NCI-H82 treated with DMSO at 0.1 percent for 48 hours (cell line): ENCODE results near the gene CELF5.
"Not testable (repeated sequence)": the region's sequence is repeated elsewhere in the genome, so short reads cannot be mapped to it uniquely, and the experiment has no call there.

Experiments used
- DNase-seq: peaks from one replicate; lab custom pipeline; 2025; ENCODE audit not compliant: unreplicated experiment; lab: John Stamatoyannopoulos, UW

Gene CELF5

DNA sequence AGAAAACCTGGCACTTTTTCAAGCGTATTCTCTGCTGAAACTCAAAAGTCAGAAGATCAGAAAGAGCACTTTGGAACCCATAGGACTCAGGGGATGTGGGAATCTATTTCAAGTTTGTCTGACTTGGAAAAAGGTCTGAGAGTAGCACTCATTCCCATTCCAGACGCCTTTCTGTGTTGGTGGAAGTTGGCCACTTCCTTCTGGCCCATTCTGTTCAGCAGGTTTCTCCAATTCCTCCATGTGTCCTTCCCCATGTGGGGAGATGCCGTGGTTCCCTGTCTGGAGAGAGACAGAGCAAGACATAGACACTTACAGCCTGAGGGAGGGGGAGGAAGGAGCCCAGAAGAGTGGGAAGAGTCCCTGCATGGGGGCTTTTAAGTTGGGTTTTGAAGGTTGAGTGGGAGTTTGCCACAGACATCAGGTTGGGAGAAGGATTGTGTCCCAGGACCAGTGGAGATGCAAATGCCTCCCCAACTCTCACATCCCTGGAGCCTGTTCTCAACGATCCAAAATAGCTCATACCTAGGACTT, 48.0 kb downstream of the CELF5 start:
- DNase-seq = no peak

DNA sequence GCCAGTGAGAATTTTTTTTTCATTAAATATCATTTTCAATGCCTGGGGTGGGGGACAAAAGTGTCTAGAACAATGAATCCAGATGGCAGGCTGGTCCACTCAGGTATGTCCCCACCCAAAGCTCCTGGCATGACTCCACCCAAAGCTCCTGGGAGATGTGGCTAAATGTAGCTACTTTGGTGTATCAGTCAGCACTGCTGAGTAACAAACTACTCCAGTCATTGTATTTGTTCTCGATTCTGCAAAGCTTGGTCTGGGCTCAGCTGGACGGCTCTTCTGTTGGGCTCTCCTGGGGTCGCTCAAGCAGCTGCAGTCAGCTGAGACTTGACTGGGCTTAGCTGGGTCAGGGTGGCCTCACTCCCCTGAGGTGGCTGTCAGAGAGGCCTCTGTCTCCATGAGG, 48.5 kb downstream of the CELF5 start:
- DNase-seq = no peak

DNA sequence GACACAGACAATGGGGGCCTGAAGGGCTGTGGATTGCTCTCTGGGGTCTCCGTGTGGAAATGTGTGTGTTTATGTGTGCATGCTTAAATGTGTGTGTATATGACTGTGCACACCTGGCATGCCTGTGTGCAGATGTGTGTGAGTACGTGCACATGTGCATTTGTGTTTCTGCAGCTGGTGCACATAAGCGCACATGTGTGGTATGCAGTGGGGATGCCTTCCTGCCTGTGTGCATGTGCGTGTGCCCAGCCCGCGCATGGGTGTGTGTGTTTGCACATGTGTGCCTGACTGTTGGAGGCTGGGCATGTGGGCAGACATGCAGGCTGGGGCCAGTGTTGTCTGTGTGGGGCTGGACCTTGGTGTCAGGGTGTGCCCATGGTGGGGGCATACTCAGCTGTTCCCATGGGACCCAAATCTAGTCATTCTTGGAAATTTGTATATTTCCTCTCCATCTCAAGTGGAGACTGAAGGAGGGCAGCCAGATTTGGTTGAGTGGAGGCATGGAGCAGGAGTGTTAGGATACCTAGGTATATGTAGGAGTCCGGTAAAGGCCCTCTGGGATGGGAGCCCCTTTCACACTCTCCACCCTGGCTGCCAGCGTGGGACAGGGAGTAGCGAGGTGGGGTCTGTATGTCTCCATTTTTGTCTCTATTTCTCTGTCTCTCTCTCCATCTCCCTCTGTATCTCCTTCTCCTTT, 49.9 kb downstream of the CELF5 start:
- DNase-seq = no peak

DNA sequence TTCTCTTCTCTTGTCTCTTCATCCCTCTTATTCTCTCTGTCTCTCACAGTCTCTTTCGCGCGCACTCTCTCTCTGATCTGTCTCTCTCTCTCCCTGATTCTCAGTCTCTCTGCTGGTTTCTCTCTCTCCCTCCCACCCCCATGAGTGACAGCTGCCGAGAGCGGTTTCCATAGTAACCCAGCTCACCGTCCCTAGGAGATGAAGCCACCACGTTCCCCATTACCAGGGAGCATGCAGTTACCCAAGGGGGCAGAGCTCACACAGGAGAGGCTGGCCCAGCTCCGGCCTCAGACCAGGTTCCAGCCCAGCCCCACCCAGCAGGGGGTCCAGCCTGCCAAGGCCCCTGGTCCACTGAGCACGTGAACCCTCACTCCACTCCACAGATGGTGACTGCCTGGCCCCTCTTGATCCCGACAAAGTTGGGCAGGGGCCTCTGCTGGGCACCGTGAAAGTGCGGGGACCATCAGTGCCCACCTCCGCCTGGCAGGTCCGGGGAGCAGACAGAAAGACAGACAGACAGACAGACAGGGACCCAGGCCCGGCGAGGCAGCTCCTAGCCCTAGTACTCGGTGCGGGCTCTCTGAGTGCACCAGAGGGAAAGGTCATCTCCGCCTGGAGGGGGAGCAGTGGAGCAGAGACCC, 50.6 kb downstream of the CELF5 start:
- DNase-seq = no peak

DNA sequence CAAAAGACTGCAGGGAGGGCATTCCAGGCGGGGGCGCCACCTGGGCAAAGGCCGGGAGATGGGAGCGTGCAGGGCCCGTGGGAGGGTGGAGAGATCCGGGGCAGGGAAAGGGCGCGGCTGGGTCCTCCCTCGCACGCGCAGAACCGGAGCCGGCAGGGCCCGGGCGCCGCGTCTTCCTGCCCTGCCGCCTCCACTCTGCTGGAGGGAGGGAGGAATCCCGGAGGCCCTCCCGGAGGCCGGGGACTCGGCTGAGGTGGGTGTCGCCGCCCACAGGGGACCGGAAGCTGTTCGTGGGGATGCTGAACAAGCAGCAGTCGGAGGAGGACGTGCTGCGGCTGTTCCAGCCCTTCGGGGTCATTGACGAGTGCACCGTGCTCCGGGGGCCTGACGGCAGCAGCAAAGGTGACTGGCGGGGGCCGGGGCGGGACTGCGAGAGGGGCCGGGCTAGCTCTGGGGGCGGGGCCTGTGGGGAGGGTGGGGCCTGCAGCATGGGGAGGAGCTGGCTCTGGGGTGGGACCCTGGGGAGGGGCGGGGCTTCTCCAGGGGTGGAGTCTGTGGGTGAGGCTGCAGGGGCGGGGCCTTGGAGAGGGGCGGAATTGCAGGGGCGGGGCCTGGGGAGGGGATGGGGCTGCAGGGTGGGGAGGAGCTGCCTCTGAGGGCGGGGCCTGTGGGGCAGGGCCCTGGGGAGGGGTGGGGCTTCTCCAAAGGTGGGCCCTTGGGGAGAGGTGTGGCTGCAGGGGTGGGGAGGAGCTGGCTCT, 51.3 kb downstream of the CELF5 start:
- peak; percentile 42 for DNase-seq

DNA sequence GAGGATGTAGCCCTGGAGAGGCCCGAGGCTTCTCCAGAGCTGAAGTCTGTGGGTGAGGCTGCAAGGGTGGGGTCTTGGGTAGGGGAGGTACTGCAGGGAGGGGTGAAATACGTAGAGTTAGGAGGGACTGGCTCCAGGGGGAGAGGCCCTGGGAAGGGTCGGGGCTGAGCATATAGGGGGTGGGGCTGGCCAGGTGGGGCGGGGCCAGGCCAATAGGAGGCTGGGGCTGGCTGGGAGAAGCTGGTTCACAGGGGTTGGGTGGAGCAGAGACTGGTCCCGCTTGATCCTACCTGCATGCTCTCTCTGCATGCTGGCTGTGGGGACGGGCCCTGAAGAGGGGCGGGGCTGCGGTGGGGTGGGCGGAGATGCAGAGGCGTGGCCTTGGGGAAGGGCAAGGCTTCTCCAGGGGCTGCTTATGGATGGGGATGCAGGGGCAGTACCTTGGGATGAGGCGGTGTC, 51.9 kb downstream of the CELF5 start:
- no peak for DNase-seq

DNA sequence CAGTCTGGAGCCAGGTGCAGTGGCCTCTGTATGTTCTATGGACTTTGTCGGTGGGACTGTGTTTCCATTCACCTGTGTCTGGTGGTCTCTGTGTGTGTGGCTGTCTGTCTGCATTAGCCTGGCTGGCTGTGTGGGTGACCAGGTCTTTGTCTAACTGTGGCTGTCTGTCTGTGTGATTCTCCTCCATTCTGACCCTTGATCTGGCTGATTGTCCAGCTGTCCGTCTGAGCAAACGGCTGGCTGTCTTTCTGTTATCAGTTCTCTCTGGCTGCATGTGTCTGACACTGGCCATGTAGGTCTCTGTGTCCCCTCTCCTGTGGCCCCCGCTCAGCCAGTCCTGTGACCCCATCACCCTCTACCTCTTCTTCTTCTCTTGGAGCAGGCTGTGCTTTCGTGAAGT, 53.2 kb downstream of the CELF5 start:
- DNase-seq = no peak

DNA sequence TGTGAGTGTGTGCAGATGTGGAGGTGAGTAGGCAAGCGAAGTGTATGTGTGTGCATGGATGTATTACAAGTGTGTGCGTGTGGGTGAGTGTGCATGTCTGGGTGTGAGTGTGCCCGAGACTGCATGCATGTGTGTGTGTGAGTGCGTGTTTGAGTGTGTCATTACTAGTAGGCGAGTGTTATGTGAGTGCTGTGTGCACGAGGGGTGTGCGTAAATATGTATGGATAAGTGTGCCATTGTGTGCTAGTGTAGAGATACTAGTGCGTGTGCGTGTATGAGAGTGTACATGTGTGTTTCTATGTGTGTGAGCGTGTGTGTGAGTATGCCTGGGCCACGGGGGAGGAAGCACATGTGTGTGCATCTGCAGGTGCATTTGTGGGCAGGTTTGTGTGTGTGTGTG, 53.8 kb downstream of the CELF5 start:
- DNase-seq = no peak

DNA sequence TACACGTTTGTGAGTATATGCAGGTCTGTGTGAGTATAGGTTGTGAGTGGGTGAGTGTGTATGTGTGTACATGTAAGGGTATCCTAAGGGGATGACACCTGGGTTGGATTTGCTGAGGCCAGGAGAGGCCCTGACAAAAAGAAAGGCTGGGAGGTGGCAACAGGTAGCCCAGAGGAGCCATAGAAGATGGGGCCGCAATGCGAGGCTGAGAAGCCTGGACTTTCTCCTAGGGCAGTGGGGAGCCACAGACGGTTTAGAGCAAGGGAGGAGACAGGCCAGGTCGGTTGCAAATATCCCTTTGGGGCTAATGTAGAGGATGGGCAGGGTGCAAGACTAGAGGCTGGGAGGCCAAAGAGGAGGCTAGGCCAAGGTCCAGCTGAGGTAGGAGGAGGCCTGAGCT, 54.3 kb downstream of the CELF5 start:
- DNase-seq = no peak

DNA sequence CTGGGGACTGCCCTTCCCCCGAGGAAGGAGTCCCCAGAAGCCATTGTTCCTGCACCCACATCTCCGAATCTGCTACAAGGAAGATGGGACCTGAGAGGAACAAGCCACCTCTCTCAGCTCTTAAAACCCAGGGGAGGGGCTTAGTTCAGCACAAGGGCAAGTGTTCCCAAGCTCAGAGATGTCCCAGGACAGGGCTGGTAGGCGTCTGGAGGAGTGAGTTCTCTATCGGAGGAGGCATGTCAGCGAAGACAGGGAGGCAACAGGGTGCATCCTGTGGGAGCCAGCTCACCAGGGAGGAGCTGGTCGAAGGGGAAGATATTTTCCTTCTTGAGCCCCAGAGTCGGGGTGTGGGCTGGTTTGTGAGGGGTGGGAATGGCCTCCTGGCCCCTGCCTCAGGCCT, 54.8 kb downstream of the CELF5 start:
- DNase-seq = no peak

DNA sequence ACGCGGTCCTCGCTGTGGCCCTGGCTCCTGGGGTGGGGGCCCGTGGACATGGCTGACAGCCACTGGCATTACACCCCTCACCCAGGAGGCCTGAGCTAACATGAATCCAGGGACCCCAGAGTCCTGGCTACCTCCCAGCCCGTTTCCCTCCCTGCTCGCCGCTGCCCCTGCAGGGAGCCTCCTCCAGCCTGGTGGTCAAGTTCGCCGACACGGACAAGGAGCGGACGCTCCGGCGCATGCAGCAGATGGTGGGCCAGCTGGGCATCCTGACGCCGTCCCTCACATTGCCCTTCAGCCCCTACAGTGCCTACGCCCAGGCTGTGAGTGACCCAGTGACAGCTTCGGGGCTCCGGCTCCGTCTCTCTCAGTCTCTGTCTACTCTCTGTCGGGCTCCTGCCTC, 56.6 kb downstream of the CELF5 start:
- no peak for DNase-seq

DNA sequence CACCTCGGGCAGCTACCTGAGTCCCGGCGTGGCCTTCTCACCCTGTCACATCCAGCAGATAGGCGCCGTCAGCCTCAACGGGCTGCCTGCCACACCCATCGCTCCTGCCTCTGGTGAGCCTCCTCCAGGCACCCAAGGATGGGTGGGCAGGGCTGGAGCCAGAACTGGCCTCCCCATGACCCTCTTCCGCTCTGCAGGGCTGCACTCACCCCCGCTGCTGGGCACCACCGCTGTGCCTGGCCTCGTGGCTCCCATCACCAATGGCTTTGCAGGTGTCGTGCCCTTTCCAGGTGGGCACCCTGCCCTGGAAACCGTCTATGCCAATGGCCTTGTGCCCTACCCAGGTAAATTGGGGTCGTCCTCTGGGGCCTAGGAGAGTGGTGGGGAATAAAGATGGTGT, 57.7 kb downstream of the CELF5 start:
- DNase-seq = no peak

DNA sequence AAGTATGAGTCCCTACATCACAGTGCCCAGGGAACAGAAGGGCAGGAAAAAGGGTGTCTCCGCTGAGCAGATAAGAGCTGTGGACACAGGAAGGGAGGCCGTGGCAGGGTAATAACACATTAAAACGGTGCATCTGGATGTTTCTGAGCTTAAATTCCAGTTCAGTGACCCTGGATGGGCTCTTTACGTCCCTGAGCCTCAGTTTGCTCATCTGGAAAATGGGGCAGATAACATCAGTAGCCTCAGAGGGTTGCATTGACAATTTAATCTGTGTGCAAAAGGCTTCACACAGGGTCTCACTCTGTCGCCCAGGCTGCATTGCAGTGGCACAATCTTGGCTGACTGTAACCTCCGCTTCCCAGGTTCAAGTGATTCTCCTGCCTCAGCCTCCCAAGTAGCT, 58.1 kb downstream of the CELF5 start:
- no peak for DNase-seq

DNA sequence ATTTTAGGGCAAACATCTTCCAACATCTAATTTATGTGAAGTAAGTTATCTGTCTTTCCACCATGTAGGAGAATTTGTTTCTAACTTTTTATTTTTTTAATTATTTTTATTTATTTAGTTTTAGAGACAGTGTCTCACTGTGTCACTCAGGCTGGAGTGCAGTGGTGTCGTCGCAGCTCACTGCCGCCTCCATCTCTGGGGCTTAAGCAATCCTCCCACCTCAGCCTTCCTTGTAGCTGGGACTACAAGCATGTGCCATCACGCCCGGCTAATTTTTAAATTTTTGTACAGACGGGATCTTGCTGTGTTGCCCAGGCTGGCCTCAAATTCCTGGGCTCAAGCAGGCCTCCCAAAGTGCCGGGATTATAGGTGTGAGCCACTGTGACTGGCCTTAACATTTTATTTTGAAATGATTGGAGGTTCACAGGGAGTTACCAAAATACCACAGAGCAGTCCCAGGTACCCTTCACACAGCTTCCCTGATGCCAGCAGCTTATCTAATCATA, 58.8 kb downstream of the CELF5 start:
- no peak for DNase-seq

DNA sequence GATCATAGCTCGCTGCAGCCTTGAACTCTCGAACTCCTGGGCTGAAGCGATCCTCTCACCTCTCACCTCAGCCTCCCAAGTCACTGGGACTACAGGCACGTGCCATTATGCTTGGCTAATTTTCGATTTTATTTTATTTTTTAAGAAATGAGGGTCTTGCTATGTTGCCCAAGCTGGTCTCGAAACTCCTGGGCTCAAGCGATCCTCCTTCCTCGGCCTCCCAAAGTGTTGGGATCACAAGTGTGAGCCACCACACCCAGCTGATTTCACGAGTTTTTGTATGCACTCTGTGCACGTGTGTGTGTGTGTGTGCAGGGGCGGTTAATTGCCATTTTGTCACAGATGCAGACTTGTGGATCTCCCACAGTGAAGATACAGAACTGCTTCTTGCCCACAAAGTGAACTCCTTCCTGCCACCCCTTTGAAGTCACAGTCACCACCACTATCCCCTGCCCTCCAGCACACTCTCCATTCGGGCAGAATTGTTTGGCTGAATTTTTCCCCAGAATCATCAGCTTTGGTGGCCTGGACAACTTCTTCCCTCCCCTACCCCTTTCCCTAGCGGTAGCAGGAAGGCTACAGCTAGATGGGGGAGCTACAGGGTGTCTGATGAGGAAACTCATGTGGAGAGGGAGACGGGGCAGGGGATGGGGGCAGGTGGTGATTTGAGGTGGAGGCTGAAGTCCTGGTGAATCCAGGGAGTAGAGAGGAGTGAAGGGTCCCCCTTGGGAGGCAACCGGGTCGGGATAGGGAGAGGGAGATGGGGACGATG, 59.6 kb downstream of the CELF5 start:
- DNase-seq = no peak

DNA sequence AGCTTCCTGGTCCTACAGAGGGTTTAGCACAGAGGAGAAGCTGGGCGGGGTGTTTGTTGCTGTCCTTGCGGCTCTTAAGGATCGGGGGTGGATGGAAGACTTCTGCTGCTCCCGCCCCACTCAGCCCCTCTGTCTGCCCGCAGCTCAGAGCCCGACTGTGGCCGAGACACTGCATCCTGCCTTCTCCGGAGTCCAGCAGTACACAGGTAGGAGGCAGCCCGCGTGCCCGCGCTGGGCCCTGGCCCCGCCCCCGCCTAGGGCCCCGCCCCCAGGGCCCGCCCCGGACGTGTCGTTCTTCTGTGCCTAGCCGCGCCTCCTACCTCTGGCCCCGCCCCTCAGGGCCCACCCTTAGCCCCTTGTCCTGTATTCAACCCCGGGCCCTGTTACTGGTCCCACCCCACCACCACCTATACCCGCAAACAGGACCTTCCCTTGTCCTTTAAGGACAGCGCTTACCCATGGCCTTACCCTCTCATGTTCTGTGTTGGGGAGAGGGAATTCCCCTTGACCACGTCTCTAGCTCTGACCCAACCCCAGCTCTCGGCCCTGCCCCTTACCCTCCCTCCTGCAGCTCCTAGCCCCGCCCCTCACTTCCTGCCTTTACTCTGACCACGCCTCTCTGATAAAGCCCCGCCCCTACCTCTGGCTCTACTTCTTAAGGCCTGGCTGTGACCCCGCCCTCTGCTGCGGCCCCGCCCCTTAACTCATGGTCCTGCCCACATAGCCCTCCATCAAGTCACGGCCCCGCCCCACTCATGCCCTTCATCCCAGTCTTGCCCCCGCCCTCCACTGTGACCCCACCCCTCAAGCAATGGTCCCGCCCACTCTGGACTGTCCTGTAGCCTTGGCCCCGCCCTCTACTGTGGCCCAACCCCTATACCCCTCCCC, 60.5 kb downstream of the CELF5 start:
- DNase-seq = peak; percentile 48

DNA sequence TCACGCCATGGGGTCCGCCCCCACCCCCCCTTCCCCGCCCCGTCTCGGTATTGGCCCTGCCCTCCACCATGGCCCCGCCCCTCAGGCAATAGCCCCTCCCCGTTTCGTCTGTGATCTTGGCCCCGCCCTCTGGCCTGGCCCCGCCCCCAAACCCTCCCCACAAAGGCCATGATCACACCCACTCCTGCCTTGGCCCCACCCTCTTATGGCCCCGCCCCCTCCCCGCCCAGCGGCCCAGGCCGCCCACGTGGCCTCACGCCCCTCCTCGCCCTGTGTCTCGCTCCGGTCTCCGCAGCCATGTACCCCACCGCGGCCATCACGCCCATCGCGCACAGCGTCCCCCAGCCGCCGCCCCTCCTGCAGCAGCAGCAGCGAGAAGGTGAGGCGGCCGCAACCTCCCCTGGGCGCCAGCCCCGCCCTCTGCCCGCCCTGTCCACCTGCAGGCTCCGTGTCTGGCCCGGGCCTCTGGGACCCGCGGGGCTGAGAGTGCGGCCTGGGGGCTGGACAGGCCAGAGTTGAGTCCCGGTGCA, 61.3 kb downstream of the CELF5 start:
- no peak for DNase-seq

DNA sequence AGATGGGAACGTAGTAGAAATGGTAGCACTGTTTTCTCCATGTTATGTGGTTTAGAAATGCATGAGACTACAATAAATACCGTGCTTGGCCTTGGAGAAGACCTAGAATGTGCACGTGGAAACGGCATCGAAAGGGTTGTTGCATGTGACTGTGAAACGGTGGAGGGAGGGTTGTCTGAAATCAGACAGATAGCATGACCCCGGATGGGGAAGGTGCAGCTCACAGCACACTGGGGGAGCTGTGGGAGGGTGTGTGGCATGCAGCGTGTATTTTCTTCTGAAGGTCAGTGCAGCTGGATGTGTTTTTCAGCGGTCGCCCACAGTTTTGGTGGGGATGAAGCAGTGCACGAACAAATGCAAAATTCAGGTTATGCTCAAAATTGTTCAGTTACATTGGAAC, 63.4 kb downstream of the CELF5 start:
- no peak for DNase-seq

DNA sequence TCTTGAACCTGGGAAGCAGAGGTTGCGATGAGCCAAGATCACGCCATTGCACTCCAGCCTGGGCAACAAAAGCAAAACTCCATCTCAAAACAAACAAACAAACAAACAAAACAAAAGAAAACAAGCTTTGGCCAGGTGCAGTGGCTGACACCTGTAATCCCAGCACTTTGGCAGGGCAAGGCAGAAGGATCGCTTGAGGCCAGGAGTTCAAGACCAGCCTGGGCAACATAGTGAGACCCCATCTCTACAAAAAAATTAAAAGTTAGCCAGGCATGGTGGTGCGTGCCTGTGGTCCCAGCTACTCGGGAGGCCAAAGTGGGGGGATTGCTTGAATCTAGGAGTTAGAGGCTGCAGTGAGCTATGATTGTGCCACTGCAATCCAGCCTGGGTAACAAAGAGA, 64.0 kb downstream of the CELF5 start:
- DNase-seq = not testable (repeated sequence)
